Measurements from ENCODE around the gene FCGR3B.
"Not testable (repeated sequence)": the region's sequence is repeated elsewhere in the genome, so short reads cannot be mapped to it uniquely, and the experiment has no call there.

The FCGR3B gene

DNA sequence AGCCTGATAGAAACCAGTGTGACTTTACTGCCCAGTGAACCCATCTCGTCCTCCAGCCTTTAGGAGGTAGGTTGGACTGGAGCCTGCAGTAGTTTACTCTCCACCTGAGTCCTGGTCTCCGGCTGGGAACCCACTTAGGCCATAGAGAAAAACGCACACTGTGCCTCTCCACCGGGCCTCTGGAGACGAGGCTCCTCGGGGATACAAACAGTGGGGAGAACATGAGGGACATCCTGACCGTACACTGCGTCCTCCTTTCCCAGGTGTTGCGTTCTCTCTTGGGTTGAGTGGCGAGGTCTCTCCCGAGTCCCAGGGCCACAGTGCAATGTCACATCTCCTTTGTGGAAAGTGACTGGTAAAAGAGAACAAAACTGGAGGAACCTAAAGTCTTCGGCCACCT lies 26.0 kb downstream of the FCGR3B start:
- not testable (repeated sequence) for DNase-seq

DNA sequence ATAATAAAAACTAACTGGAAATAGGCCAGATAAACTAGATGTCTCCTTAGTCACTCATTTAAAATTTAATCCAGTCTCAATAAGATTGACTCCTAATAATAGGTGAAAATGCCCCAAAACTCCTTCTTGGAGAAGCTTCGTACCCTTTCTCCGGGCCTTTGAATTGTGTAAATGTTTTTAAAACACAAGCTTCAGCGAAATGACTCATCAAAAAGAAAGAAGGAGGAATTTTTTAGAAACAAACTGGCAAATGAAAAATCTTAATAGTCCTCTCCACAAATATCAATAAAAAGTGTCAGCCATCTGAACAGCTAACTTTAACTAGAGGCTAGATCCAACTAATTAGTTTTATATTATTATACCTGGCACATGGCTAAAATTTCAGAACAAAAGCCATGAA lies 33.9 kb downstream of the FCGR3B start:
- DNase-seq = not testable (repeated sequence)

DNA sequence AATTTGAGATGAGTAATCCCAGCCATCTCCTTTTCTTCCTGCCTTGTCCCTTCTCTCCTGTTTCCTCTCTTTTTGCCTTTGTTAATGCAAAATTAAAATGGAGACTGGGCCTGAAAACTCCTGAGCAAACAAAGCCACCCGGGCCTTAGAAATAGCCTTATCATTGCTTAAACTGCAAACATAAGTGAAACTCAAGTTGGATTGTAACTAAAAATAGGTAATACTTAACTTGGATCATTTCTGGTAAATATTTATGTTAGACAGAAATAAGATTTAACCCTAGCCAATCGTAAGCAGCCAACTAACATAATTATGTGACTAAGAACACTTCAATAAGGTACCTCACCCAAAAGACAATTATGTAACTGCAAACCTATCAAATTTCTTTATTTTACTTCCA lies 35.4 kb downstream of the FCGR3B start:
- not testable (repeated sequence) for DNase-seq

DNA sequence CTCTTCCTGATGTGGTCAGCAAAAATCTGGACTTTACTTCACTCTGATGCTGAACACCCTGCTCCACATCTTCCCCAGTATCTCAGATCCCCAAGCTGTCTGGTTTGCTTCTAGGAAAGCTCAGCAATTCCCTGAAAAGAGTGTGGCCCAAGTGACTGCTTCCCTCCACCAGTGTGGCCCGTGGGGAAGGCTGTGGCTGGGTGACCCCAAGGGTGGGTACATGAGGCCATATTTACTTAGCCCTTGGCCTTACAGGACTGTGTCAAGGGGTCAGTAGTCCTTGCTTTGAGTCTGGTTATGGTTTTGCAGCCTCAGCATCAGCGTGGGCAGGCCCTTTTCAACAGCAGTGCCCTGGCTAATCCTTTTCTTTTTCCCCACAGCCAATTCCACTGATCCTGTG lies 35.8 kb downstream of the FCGR3B start:
- DNase-seq = not testable (repeated sequence)

DNA sequence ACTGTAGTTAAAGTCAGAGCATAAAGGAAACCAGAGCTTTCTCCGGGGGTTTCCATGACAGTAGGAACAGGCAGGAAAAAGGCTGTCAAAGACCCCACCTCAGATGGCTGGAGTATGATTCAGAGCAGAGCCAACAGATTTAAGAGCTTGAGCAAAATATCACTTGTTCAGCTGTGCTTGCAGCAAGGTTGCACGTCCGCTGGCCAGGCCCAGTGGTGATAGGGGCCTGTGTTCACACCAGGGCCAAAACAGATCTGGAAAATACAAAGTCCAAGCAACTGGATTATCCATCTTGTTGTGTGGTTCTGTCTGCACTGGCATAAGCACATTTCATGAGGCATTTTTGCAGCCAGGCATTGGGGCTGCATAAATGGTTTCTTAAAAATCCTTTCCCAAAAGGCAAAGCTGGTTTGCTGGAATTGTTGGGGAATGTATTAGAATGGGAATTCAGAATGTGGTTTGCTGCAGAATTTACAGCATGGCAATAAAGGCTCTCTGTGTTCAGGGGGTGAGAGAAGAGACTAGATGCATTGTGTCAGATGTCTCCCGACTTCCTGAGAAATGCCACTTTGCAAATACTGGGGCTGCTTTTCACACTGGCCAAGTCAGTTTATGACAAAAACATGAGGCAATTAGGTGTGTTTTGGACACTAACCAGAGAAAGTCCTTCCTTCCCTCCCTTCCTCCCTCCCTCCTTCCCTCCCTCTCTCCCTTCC lies 36.5 kb downstream of the FCGR3B start:
- DNase-seq = not testable (repeated sequence)

DNA sequence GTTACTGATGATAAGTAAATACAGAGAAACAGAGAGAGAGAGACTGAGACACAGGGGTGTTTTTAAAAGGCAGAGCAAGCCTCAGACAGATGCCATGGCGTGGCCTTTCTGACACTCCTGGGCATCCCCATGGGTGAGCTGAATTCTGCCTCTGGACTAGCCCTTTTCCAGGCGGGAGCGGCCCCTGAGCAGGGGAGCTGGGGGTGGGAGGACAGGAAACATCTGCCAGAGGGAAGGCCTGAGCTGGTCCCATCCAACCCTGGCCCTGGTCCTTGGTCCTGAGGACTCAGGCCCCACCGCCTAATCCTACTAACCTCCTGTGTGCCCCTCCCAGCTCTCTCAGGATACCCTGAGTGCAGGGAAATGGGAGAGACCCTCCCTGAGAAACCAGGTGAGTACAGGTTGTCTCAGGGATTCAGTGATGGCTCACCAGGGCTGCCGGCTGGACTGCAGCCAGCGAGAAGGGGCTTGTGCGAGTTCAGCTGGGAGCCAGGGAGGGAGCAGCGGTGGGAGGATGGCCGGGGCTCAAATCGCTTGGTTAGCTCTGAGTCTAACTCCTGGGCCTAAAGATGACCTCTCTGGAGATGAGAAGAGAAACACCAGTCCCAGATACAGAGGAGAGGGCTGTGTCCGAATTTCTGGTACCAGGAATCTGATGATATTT lies 37.8 kb downstream of the FCGR3B start:
- DNase-seq = not testable (repeated sequence)

DNA sequence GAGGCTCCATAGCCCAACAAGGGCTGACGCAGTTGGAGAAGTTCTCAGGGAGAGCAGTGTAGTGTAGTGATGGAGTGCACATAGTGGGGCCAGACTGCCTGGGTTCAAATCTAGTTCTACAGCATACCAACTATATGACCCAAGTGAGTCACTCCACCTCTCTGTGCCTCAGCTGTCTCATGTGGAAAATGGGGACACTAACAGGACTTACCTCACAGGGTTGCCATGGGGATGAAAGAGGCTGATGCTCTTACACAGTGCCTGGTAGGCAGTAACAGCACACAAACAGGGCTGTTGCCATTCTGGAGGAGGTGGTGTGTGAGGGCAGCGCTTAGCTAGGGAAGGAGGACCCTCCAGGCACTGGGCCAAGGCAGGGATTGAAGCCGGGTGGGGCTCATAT lies 38.4 kb downstream of the FCGR3B start:
- not testable (repeated sequence) for DNase-seq

DNA sequence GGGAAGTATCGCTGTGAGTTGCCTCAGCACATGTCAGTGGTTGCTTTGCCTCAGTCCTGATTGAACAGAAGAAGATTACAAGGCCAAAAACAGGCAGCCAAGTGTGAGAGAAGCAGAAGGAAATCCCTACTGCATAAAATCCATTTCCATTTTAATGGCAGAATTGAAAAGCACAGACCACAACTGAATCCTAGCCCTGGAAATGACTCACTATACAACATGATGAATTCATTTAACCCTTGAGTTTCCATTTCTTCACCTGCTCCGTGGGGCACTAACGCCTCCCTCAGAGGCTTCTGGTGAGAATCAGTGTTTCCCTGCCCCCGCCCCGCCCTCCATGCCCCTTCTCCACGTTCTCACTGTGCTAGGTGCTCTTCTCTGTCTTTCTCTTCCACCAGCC lies 41.1 kb downstream of the FCGR3B start:
- not testable (repeated sequence) for DNase-seq

DNA sequence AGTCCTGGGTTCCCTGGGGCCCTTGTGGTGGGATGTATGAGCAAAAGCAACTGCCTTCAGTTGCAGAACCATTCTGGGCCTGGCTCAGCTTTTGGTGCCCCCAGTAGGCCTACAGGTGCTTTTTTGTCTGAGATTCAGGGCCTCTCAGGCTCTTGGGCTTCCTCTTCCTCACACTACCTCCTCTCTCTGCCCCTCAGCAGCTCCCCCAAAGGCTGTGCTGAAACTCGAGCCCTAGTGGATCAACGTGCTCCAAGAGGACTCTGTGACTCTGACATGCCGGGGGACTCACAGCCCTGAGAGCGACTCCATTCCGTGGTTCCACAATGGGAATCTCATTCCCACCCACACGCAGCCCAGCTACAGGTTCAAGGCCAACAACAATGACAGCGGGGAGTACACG lies 41.6 kb downstream of the FCGR3B start:
- not testable (repeated sequence) for DNase-seq

DNA sequence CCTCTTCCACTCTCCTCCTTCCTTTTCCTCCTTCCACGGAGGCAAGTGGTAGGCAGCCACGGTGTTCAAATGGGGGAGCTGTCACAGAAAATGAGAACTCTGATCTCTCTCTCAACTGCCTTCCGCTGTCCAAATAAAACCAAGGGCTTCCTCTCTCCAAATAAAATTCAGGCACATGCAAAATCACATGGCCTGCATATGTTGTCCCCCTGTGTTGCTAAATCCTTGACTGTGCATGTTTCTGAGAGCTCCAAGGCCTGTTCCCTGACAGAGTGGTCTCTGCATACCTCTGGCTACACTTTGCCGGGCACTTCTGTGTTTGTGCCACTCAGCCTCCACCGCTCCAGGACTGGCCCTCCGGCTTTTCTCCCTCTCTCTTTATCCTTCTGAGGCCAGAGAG lies 42.4 kb downstream of the FCGR3B start:
- DNase-seq = not testable (repeated sequence)

DNA sequence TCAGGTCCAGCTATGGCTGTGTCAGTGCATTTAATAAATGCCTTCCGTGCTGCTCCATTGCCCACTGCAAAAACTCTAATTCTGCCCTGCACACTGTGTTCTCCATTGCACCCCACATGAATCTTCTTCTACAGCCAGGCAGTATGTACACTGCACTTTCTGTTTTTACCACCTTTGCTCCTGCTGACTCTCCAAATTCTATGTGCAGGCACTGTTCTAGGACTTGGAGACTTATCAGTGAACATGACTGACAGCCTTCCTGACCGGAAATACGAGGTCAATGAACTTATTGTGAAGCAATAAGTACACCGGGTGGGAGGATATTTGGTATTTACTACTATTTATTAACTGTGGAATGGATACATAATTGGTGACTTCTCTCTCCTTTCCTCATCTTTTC lies 48.1 kb downstream of the FCGR3B start:
- DNase-seq = not testable (repeated sequence)

DNA sequence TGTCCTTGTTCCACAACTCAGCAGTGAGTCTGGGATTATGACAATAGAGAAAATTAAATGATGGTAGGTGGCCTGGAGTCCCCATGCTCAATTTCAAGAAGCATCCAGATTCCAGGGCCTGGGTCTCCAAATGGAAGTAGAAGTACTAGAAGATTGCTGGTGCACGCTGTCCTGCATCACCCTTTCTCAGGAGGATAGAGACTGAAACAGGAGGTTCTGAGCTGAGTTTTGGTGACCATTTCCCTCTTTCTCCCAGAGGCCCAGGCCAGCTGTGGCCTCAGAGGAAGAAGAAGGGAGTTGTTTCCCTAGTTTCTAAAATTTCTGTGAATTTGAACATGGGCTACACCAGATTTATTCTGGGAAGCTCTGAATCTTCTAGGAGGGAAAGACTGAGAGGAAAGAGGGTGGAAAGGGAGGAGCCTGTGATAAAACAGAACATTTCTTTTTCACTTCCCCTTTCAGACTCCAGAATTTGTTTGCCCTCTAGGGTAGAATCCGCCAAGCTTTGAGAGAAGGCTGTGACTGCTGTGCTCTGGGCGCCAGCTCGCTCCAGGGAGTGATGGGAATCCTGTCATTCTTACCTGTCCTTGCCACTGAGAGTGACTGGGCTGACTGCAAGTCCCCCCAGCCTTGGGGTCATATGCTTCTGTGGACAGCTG lies 50.0 kb downstream of the FCGR3B start:
- DNase-seq = not testable (repeated sequence)

DNA sequence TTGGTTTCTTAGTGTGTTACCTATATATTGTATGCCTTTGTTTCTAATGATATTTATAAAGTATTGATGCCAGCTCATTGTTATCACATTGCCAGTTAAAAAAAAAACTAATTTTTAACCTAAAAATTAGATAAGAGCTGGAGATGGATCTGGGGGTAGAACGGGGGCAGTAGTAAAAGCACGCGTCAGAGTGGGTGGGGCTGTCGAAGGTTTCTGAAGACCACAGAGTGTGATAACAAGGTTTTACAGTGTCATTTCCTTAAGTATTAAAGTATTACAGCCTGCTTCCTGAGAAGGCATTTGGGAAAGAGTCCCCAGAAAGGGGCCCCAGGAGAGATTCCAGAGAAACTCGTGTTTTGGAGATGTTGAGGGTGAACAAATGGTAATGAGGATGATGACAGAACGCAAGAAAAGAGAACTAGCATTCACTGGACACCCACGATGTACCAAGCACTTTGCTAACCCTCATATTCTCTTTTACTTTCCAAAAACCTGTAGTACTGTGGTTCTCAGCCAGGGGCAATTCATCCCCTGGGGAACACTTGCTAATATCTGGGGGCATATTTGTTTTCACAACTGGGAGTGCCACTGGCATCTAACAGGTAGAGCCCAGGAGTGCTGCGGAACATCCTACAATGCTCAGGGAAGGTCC lies 51.0 kb downstream of the FCGR3B start:
- DNase-seq = not testable (repeated sequence)

DNA sequence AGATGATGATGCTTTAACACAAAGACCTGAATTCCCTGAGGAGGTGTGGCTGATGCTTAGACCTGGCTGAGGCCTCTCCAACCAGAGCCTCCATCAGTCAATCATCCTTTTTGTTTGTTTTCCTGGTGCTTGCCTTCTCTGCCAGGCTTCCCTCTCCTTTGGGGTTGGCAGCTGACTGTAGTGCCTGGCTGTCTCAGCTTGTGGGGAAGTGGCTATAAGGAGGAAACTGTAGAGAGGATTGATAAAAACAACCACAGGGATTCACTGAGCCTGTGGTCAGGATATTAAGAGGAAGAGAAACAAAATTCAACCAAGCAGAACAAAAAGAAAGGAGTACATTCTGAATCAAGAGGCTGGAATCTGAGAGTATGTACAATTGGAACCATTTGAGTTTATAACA lies 54.3 kb downstream of the FCGR3B start:
- not testable (repeated sequence) for DNase-seq

Measured in NCI-H1092 (cell line).